Inflammatory macrophage (primary cell): Measurements from ENCODE around the gene KNDC1.
"Not testable (repeated sequence)": the region's sequence is repeated elsewhere in the genome, so short reads cannot be mapped to it uniquely, and the experiment has no call there.

ENCODE experiments used
- DNase-seq, 2 donors: peaks; one replicate each; pipeline ENCODE4 v3.0.0-alpha.2; 2020 to 2022

The KNDC1 gene

DNA sequence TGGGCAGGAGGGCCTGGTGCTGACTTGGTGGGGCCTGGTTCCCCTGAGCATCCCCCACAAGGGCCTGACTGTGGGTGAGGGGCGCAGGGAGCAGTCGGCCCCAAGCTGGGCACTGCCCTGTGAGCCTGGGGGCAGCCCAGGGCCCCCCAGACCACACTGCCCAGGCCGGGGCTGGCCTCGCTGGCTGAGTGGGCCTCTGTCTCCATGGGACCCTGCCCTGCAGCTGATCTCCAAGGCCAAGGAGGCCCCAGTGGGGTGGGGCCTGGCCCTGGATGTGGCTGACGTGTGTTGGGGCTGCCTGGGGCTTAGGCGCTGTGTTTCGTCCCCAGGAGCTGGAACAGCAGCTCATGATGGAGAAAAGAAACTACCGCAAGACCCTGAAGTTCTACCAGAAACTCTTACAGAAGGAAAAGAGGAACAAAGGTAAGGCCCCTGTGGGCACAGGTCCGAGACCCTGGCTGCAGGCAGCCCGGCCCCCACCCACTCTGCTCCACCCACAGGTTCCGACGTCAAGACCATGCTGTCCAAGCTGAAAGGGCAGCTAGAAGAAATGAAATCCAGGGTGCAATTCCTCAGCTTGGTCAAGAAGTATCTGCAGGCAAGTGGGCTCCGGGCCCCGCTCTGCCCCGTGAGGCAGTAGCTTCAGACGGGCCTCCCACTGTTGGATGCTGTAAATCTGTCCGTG, 46.5 kb downstream of the KNDC1 start:
- no peak for DNase-seq

DNA sequence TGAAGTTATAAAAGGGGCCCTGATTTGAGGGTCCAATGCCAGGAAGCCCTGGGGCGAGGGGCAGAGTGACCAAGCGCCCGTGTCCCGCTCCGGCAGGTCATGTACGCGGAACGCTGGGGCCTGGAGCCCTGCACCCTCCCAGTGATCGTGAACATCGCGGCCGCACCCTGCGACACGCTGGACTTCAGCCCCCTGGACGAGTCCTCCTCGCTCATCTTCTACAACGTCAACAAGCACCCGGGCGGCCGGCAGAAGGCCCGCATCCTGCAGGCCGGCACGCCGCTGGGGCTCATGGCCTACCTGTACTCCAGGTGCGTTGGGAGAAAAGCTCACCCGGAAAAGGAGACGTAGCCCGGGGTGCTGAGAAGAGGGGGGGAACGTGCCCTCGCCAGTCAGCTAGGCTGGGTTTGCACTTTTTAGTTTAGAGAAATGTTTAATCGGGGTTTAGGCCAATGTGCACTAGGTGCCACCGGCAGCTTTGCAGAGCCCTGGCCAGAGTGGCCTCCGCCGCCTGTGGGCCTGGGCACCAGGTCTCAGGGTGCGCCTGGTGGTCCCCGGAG, 47.1 kb downstream of the KNDC1 start:
- no peak for DNase-seq

- no peak for DNase-seq
These were observed 47.6 kb downstream of the KNDC1 start for GRCh38 chr10:133207627-133208026.

DNA sequence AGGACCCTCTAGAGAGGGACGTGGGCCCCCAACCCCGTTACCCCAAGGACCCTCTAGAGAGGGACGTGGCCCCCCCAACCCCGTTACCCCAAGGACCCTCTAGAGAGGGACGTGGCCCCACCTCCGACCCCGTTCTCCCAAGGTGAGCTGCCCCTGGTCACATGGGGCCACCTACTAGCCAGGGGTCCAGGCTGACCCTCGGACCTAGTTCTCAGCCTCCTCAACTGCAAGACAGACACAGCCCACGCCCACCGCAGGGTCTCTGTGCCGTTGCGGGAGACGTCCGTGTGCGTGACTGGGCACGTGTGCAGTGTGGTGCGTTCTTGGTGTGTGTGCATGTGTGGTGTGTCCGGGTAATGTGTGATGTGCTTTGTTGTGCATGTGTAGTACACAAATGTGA, 48.4 kb downstream of the KNDC1 start:
- DNase-seq: no peak

- no peak for DNase-seq
These were observed 49.1 kb downstream of the KNDC1 start for GRCh38 chr10:133209117-133209516.

GRCh38 chr10:133209641-133210040, 49.6 kb downstream of the KNDC1 start:
- DNase-seq: no peak

- DNase-seq: no peak
These were observed 50.5 kb downstream of the KNDC1 start for GRCh38 chr10:133210398-133211140.

DNA sequence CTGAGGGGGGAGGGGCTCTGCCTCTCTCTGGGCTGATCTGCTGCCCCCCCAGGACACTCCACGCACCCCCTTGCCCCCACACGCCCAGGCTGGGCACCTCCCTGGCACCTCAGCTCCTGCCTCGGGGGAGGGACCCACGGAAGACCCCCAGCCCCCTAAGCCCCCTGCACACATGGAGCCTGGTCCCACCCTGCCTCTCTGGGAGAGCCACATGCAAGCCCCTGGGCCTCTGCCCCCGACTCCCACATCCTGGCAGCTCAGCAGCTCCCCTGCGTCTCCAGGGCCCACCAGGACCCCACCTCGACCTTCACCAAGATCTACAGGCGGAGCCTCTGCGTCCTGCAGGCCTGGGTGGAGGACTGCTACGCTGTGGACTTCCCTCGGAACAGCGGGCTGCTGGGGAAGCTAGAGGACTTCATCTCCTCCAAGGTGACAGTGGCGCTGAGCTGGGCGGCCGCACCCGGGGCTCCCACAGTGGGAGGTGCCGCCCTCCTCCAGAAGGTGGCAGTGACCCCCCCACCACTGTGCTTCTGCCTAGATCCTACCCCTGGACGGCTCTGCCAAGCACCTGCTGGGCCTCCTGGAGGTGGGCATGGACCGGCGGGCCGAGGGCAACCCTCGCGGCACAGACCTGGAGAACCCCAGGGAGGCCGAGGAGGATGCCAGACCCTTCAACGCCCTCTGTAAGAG, 51.3 kb downstream of the KNDC1 start:
- DNase-seq: no peak

- no peak for DNase-seq
These were observed 52.2 kb downstream of the KNDC1 start for GRCh38 chr10:133211959-133212852.

- no peak for DNase-seq
These were observed 53.0 kb downstream of the KNDC1 start for GRCh38 chr10:133212853-133213494.

GRCh38 chr10:133213641-133214467, 53.8 kb downstream of the KNDC1 start:
- no peak for DNase-seq

DNA sequence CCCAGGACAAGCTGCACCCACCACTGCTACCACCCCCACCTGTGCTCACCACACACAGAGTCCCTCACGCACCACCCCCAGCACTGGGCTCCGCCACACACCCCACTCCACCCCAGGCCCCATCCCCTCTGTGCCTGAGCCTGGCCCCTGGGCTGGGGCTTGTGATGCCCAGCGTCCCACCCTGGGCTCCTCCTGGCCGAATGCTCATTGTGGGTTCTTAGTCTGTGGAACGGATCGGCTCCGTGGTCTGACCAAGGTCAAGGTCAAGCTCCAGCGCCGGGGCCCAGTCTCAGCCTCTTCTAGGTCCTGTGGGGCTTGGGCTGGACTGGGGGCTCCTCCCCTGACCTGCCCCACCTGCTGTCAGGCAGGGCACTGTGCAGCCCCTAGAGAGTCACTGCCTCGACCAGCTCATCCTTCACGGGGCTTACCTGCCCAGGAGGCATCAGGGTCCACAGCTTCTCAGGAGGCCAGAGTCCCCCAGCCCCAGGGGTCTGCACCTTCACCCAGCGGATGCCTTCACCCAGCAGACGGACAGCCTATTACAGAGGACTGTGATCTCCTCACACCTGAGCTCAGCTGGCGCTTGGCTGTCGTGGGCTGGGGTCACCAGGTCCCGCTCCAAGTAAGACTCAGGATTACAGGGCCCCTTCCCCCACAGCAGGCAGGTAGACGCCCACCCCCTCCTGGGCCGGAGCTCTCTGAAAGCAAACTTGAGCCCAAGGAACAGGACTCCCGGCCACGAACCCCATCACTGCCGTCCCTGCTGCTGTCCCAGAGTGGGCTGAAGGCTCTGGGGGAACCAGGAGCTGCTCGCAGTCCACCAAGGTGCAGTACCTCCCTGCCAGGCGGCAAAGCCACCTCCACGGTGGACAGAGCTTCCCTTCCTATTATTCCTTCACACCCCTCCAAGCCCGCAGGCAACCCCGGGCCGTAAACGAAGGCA, 54.7 kb downstream of the KNDC1 start:
- no peak for DNase-seq

DNA sequence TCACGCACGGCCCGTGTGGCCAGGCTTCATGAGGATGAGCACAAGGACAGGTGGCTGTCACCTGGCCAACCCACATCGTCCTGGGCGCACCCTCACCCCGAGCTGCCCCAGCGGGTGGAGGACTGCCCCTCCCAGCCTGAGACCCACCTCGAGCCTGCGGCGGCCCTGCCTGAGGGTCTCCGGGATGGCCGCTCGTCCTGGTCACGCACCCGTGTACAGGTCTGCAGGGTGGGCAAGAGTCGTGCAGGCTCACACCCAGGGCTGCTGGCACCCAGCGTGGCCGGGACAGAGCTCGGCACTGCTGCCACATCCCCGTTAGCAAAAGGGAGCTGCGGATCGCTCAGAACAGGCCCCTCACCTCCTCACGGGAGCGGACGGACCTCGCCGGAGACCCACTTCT, 55.6 kb downstream of the KNDC1 start:
- no peak for DNase-seq

- no peak for DNase-seq
These were observed 56.8 kb downstream of the KNDC1 start for GRCh38 chr10:133216776-133217175.

DNA sequence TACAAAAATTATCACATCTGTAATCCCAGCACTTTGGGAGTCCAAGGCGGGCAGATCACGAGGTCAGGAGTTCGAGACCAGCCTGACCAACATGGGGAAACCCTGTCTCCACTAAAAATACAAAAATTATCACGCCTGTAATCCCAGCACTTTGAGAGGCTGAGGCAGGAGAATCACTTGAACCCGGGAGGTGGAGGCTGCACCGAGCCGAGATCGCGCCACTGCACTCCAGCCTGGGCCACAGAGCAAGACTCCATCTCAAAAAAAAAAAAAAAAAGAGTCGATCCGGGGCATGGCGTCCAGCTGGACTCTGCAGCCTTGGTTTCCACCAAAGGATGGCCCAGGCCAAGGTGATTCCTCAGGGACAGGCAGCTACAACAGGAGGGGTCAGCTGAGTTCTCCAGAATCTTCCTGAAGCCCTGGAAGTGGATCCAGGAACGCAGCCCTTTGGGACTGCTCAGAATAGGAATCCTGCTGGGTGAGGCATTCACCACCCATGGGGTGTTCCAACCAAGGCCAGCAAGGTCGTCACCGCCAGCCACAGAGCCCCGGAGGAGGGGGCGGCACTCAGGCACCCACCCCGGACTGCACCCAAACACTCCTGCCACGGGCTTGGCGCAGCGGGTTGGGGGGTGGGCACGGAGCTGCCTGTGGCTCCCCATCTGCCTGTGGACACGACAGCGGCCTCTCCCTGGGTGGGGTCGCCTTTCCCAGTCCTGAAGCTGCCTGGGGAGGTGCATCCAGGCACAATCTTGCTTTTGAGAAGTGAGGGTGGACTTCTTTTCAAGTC, 58.0 kb downstream of the KNDC1 start:
- DNase-seq: no peak

DNA sequence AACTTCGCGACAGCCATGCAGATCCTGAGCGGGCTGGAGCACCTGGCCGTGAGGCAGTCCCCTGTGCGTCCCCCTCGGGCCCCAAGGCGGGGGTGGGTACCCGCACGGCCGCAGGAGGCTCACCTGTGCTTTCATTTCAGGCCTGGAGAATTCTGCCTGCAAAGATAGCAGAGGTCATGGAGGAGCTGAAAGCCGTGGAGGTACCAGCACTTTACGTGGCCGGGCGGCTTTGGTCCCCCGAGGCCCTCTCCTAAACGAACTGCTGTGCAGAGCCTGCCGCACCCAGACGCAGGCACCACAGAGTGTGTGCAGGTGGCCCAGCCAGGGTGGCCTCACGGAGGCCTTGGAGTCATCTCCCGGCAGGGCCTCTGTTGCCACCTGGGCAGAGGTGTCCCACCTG, 58.9 kb downstream of the KNDC1 start:
- DNase-seq: no peak

DNA sequence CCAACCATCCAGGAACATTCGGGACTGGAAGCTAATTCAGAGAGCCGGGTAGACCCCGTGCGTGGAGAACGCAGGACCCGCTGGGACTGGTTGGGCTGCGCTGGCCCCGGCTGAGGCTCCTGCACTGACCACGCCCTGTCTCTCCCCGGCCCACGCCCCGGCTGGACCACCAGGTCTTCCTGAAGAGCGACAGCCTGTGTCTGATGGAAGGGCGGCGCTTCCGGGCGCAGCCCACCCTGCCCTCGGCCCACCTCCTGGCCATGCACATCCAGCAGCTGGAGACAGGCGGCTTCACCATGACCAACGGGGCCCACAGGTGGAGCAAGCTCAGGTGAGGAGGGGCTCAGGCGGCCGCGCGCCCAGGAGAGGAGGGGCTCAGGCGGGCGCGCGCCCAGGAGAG, 59.8 kb downstream of the KNDC1 start:
- DNase-seq: no peak

DNA sequence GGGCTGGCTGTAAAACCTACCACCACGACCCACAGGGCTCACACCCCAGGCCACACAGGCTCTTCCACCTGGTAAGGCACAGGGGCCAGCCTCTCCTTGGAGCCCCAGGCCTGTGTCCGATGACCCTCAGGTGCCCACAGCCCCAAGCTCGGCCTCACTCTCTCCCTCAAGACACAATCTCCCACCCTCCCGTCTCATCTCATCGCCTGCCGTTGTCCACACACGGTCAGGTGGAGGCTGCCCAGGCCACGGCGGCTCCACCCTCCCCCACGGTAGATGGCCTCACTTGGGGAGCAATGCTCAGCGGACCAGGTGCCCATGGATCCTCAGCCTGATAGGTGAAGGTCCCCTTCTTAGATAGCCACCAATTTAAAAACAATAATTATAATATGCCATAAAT, 61.3 kb downstream of the KNDC1 start:
- no peak for DNase-seq

DNA sequence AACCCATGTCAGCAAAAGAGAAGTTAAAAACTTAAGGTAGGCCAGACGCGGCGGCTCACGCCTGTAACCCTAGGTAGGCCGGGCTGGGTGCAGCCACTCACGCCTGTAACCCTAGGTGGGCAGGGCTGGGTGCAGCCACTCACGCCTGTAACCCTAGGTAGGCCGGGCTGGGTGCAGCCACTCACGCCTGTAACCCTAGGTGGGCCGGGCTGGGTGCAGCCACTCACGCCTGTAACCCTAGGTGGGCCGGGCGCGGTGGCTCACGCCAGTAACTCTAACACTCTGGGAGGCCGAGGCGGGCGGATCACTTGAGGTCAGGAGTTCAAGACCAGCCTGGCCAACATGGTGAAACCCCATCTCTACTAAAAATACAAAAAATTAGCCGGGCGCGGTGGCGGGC, 61.7 kb downstream of the KNDC1 start:
- not testable (repeated sequence) for DNase-seq
